A172 (cell line): Measurements from ENCODE around the gene C7orf57. TPM values are rescaled to one million over a fixed set of nuclear protein-coding genes. Genes with fewer than 3 reads are reported as not detected.
A peak's percentile ranks its signal among the peaks of the same experiment; 100 is the strongest.

Experiments used
- DNase-seq: peaks from one replicate; pipeline ENCODE4 v3.0.0-alpha.2; 2015; ENCODE audit warnings: low spot score
- total RNA-seq: library from RNA; depleted of rRNA; stranded (reverse); fragments of >200 nt; shearing (Covaris generic); gene quantifications from 2 replicates; pipeline ENCODE4 v1.2.3, GENCODE V29; 2014

Gene C7orf57
- total RNA-seq, 1 experiment from 2014 or later, result 0.62 TPM

- DNase-seq, result peak; percentile 100
Measured at GRCh38 chr7:48084727-48085432, 49.5 kb downstream of the C7orf57 start.

GRCh38 chr7:48085433-48085791 lies 50.1 kb downstream of the C7orf57 start:
- DNase-seq, result peak; percentile 37

- no peak for DNase-seq
Measured at GRCh38 chr7:48085942-48086341, 50.6 kb downstream of the C7orf57 start.

- peak; percentile 68 for DNase-seq
Measured at GRCh38 chr7:48087349-48087748, 52.0 kb downstream of the C7orf57 start.

GRCh38 chr7:48088559-48089045 lies 53.3 kb downstream of the C7orf57 start:
- peak; percentile 96 for DNase-seq

GRCh38 chr7:48089046-48090003 lies 54.0 kb downstream of the C7orf57 start, which contains the start of gene UPP1:
Gene UPP1, plus strand, starts transcription at chr7:48089265. Its CDS starts 5,519 bp downstream, at chr7:48094784.
- peak; percentile 92 for DNase-seq

GRCh38 chr7:48090095-48090805 lies 54.9 kb downstream of the C7orf57 start:
- DNase-seq, result peak; percentile 45

- DNase-seq, result no peak
Measured at GRCh38 chr7:48091506-48092433, 56.4 kb downstream of the C7orf57 start.

GRCh38 chr7:48094861-48095293 lies 59.5 kb downstream of the C7orf57 start:
- peak; percentile 66 for DNase-seq

- no peak for DNase-seq
Measured at GRCh38 chr7:48096273-48096672, 60.9 kb downstream of the C7orf57 start.

GRCh38 chr7:48097521-48098231 lies 62.3 kb downstream of the C7orf57 start:
- no peak for DNase-seq

GRCh38 chr7:48098846-48099245 lies 63.5 kb downstream of the C7orf57 start:
- DNase-seq, result no peak

- no peak for DNase-seq
Measured at GRCh38 chr7:48099781-48100180, 64.4 kb downstream of the C7orf57 start.

- DNase-seq, result no peak
Measured at GRCh38 chr7:48101352-48101751, 66.0 kb downstream of the C7orf57 start.

- no peak for DNase-seq
Measured at GRCh38 chr7:48101968-48102367, 66.6 kb downstream of the C7orf57 start.

- no peak for DNase-seq
Measured at GRCh38 chr7:48102530-48102929, 67.2 kb downstream of the C7orf57 start.

GRCh38 chr7:48105045-48105444 lies 69.7 kb downstream of the C7orf57 start:
- no peak for DNase-seq

GRCh38 chr7:48106906-48107659 lies 71.7 kb downstream of the C7orf57 start:
- no peak for DNase-seq

GRCh38 chr7:48107926-48108472 lies 72.7 kb downstream of the C7orf57 start:
- no peak for DNase-seq
